Skeletal muscle satellite cell (primary cell): ENCODE results near the gene SESN2.

ENCODE experiments used
- H3K27me3 ChIP-seq: 2 replicates; pipeline ENCODE4 v1.7.0; 2013; ENCODE audit warnings: low read length; ENCODE audit not compliant: control insufficient read depth, insufficient read depth
- H3K36me3 ChIP-seq: 2 replicates; pipeline ENCODE4 v1.7.0; 2013; ENCODE audit warnings: mild to moderate bottlenecking, control low read depth, low read length; ENCODE audit not compliant: insufficient read depth
- H3K4me1 ChIP-seq: 2 replicates; pipeline ENCODE4 v1.7.0; 2013; ENCODE audit warnings: low read length; ENCODE audit not compliant: control insufficient read depth, insufficient read depth
- H3K4me2 ChIP-seq: 2 replicates; pipeline ENCODE4 v1.7.0; 2013; ENCODE audit warnings: mild to moderate bottlenecking, low read length
- H3K4me3 ChIP-seq: 2 replicates; pipeline ENCODE4 v1.7.0; 2013; ENCODE audit warnings: low read length
- H3K9ac ChIP-seq: 2 replicates; pipeline ENCODE4 v1.7.0; 2013; ENCODE audit warnings: mild to moderate bottlenecking, low read depth, low read length, moderate library complexity
- H3K9me3 ChIP-seq: replicated peaks from 2 replicates; pipeline ENCODE4 v1.7.0; 2013; ENCODE audit warnings: mild to moderate bottlenecking, control low read depth, low read length

The SESN2 gene

GRCh38 chr1:28257736-28258135 lies 1.6 kb upstream of the SESN2 start:
- H3K9ac ChIP-seq = no peak overlapping the region
- no peaks in the 10 kb centered on the region for H3K9me3 ChIP-seq
- H3K27me3 ChIP-seq = no peaks in the 10 kb centered on the region
- peaks cover 17% of the 10 kb centered on the region for H3K4me1 ChIP-seq
- no peaks in the 10 kb centered on the region for H3K36me3 ChIP-seq
- no peak overlapping the region for H3K4me3 ChIP-seq
- H3K4me2 ChIP-seq = no peak overlapping the region

DNA sequence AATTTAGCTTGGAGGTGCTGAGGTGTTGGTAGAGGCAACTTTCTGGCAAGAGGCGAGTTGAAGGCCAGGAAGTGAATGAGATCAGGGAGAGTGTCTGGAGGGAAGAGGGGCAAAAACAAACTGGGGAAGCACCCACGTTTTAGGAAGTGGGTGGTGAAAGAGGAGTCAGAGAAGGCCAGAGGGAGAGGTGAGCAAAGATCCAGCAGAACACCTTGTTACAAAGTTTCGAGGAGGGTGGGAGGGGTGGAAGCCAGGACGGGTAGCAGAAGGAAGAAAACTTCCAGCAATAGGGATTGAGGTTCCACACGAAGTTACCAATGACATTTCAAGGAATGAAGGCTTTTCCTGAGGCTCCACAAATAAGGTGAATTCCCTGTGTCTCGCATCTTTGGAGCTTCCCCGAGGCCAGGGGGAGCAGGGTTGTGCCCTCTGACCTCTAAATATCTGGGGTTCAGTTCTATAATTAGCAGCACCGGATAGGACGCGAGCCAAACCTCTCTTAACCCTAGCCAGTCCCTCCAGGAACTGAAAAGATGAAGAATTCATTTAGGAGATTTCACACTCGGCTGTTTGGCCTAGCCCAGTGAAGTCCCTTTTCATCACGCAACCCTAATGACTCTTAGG lies 578 bp upstream of the SESN2 start:
- H3K4me3 ChIP-seq = peak overlapping the region; percentile 37
- no peaks in the 10 kb centered on the region for H3K9me3 ChIP-seq
- H3K9ac ChIP-seq = peak overlapping the region; percentile 45
- peaks cover 17% of the 10 kb centered on the region for H3K4me1 ChIP-seq
- H3K27me3 ChIP-seq = no peaks in the 10 kb centered on the region
- no peaks in the 10 kb centered on the region for H3K36me3 ChIP-seq
- H3K4me2 ChIP-seq = peak overlapping the region; percentile 65

DNA sequence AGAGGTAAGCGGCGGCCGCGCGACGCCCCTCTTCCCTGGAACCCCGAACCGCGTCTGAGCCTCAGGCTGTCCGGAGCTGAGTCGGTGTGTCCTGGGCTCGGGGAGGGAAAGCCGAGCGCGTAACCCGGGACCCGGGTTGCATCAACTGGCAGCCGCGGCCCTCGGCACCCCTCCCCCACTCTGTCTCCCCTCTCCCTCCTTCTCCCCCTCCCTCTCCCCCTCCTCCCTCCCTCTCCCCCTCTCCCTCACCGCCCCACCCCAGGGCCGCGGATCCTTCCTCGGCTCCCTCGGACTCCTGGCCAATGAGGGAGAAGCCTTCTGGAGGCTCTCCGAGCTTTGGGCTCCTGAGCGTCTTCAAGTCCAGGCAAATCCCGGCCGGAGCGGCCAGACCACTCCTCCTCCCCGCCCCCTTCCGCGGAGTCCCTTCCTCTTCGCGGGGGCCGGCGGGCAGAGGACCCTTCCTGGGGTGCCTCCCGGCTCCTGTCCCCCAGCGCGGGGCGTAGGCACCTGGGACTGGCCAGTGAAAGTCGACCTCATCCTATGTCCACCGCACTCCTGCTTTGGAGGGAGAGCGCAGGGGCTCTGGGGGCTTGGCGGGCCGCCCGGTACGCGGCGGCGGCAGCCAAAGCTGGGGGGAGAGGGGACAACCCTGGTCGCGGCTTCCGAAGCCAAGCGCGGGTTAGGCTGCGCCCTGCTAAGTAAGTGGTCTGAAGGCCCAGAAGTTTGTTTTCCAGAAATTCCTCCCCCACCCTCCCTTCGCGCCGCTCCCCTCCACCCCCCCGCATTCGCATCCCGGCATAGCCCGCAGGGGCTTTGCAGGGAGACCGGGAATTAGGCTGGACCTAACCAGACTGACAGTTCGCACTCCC lies 850 bp downstream of the SESN2 start:
- no peaks in the 10 kb centered on the region for H3K27me3 ChIP-seq
- H3K36me3 ChIP-seq = no peaks in the 10 kb centered on the region
- H3K4me3 ChIP-seq = peak overlapping the region; percentile 98
- peak overlapping the region; percentile 74 for H3K4me2 ChIP-seq
- H3K9ac ChIP-seq = peak overlapping the region; percentile 95
- peaks cover 17% of the 10 kb centered on the region for H3K4me1 ChIP-seq
- H3K9me3 ChIP-seq = no peaks in the 10 kb centered on the region

- H3K4me2 ChIP-seq = peak overlapping the region; percentile 74
- H3K4me1 ChIP-seq = peaks cover 17% of the 10 kb centered on the region
- H3K36me3 ChIP-seq = no peaks in the 10 kb centered on the region
- no peaks in the 10 kb centered on the region for H3K9me3 ChIP-seq
- peak overlapping the region; percentile 98 for H3K4me3 ChIP-seq
- no peaks in the 10 kb centered on the region for H3K27me3 ChIP-seq
- peak overlapping the region; percentile 95 for H3K9ac ChIP-seq
These were observed 1.5 kb downstream of the SESN2 start for GRCh38 chr1:28260803-28261174.

- Histone ChIP-seq H3K4me1 (peaks cover 10% of the 10 kb centered on the region), H3K36me3 (no peaks in the 10 kb centered on the region), H3K4me2 (no peak overlapping the region), H3K4me3 (no peak overlapping the region), H3K9me3 (no peaks in the 10 kb centered on the region), H3K9ac (no peak overlapping the region), H3K27me3 (no peaks in the 10 kb centered on the region)
These were observed 5.6 kb downstream of the SESN2 start for GRCh38 chr1:28264897-28265296.

DNA sequence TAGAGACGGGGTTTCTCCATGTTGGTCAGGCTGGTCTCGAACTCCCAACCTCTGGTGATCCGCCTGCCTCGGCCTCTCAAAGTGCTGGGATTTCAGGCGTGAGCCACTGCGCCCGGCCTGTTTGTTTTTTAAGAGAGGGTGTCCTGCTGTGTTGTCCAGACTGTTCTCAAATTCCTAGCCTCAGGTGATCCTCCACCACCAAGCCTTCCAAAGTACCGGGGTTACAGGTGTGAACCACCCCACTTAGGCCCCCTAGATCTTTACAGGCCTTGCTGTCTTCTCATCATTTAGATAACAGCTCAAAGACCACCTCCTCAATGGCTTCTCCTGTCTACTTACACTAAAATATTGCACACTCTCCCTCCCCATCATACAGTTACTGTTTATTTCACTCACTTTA lies 6.3 kb downstream of the SESN2 start:
- Histone ChIP-seq H3K9ac (no peak overlapping the region), H3K9me3 (no peaks in the 10 kb centered on the region), H3K4me3 (no peak overlapping the region), H3K4me2 (no peak overlapping the region), H3K4me1 (peaks cover 10% of the 10 kb centered on the region), H3K27me3 (no peaks in the 10 kb centered on the region), H3K36me3 (no peaks in the 10 kb centered on the region)

DNA sequence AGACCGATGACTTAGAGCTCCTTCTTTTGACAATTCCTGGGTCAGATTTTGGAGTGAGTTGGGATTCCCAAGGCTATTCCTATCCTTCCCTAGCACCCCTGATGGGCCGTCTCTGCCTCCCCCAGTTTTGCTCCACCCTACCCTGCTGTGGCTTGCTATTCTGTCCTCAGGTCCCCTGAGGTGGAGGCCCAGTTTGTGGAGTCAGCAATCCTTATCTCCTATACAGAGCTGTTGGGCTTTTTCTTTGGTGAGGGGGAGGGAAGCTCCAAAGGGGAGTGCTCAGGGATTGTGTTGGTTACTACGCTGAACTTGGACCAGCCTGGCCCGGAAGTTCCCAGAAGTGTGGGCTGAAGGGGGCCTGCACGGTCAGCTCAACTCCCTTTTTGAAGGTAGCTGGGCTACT lies 7.6 kb downstream of the SESN2 start:
- no peaks in the 10 kb centered on the region for H3K27me3 ChIP-seq

DNA sequence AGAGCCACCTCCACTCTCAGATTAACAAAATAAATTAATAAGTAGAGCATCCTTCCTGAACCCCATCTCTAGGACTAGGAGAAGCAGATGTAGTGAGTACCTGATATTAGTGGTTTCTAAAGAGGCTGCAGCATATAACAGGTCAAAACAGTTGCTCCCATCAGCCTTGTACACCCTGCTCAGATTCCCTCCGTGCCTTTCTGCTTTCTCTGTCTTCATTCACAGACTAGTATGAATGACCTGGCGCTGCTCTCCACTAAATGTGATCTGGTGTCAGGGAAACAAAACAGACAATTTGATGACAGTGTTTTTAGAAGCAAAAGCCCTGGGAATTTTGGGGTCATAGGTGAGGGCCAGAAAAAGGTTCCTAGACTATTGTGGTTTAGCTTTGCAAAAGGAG lies 8.3 kb downstream of the SESN2 start:
- Histone ChIP-seq H3K36me3 (peaks cover 14% of the 10 kb centered on the region), H3K9ac (no peak overlapping the region), H3K9me3 (no peaks in the 10 kb centered on the region), H3K27me3 (no peaks in the 10 kb centered on the region), H3K4me3 (no peak overlapping the region), H3K4me2 (no peak overlapping the region), H3K4me1 (no peaks in the 10 kb centered on the region)

More for the DNA sequence above, 7.6 kb downstream of the SESN2 start:
- H3K4me1 ChIP-seq = no peaks in the 10 kb centered on the region
- H3K4me3 ChIP-seq = no peak overlapping the region
- no peak overlapping the region for H3K9ac ChIP-seq
- H3K4me2 ChIP-seq = no peak overlapping the region
- H3K36me3 ChIP-seq = peaks cover 8% of the 10 kb centered on the region
- H3K9me3 ChIP-seq = no peaks in the 10 kb centered on the region

DNA sequence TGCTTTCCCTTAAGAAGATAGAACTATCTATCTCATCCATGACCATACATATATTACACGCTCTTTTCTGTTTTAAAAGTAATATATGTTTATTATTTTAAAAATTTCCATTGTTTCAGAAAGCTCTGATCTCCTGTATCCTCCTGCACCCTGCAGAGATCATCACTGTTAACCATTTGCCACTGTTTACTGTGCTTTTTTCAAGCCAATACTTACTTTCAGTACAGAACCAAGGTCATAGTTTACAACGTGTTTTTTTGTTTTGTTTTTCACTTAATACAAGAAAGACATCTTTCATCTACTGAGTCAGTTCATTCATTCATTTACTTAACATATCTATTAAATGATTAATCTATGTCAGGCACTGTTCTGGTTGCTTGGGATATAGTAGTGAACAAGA lies 10.2 kb downstream of the SESN2 start:
- Histone ChIP-seq H3K9ac (no peak overlapping the region), H3K9me3 (no peaks in the 10 kb centered on the region), H3K36me3 (peaks cover 32% of the 10 kb centered on the region), H3K4me2 (no peak overlapping the region), H3K4me3 (no peak overlapping the region), H3K4me1 (no peaks in the 10 kb centered on the region), H3K27me3 (no peaks in the 10 kb centered on the region)

DNA sequence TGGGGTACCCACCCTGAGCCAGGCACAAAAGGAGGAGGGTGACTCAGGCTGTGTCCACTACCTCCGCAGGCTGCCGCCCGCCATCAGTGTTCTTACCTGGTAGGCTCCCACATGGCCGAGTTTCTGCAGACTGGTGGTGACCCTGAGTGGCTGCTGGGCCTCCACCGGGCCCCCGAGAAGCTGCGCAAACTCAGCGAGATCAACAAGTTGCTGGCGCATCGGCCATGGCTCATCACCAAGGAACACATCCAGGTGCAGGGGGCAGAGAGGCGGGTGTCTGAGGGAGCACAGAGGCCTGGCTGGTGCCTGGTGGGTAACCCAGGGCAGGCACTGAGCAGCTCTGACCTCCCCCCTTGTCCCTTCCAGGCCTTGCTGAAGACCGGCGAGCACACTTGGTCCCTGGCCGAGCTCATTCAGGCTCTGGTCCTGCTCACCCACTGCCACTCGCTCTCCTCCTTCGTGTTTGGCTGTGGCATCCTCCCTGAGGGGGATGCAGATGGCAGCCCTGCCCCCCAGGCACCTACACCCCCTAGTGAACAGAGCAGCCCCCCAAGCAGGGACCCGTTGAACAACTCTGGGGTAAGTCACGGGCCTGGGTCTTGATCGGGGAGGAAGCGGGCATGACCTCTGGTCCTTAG lies 13.0 kb downstream of the SESN2 start:
- no peak overlapping the region for H3K4me2 ChIP-seq
- H3K9ac ChIP-seq = no peak overlapping the region
- no peaks in the 10 kb centered on the region for H3K9me3 ChIP-seq
- no peak overlapping the region for H3K4me3 ChIP-seq
- no peaks in the 10 kb centered on the region for H3K4me1 ChIP-seq
- H3K27me3 ChIP-seq = no peaks in the 10 kb centered on the region
- H3K36me3 ChIP-seq = peaks cover 47% of the 10 kb centered on the region

DNA sequence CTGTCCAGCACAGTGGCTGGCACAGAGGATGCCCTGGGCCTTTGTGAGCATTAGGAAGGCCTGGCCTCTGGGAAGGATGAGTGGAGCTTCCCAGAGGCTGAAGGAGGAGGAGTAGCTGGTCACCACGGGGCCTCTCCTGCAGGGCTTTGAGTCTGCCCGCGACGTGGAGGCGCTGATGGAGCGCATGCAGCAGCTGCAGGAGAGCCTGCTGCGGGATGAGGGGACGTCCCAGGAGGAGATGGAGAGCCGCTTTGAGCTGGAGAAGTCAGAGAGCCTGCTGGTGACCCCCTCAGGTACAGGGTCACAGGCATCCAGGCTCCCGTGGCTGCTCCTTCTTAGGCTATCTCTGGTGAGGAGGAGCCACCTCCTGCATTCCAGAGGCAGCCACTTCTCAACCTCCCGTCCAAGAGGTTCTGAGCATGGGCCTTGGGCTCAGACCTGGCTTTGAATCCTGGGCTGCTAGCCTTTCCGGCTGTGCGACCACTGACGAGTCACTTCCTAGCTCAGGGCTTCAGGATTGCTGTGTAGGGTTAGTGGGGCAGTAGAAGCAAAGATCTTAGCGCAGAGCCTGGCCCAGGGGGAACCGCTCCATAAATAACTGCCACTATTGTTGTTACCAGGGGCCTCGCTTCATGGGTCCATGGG lies 14.0 kb downstream of the SESN2 start:
- Histone ChIP-seq H3K27me3 (no peaks in the 10 kb centered on the region), H3K36me3 (peaks cover 55% of the 10 kb centered on the region), H3K4me1 (no peaks in the 10 kb centered on the region), H3K4me3 (no peak overlapping the region), H3K9me3 (no peaks in the 10 kb centered on the region), H3K4me2 (no peak overlapping the region), H3K9ac (no peak overlapping the region)
